ENCODE measurements around the gene TANGO2.
"Not testable (repeated sequence)": the region's sequence is repeated elsewhere in the genome, so short reads cannot be mapped to it uniquely, and the experiment has no call there.

DNA sequence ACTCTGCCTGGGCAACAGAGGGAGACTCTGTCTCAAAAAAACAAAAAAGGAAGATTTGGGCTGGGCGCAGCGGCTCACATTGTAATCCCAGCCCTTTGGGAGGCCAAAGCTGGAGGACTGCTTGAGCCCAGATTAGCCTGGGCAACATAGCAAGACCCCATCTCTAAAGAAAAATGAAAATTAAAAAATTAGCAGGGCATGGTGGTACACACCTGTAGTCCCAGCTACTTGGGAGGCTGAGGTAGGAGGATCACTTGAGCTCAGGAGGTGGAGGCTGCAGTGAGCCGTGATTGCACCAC is 46.4 kb downstream of the TANGO2 start:
- TF ChIP-seq CTBP1 (IDR thresholded peaks at IDR 0.05; ENCODE audit: borderline replicate concordance); BHLHE40 (IDR thresholded peaks at IDR 0.05; ENCODE audit: borderline replicate concordance); HDGF (IDR thresholded peaks at IDR 0.05; ENCODE audit: borderline replicate concordance); L3MBTL2 (conservative IDR thresholded peaks at IDR 0.05); SP1 (IDR thresholded peaks at IDR 0.05); SUZ12 (IDR thresholded peaks at IDR 0.05); ARNT (IDR thresholded peaks at IDR 0.05); FOXK2 (IDR thresholded peaks at IDR 0.05): not testable (repeated sequence)
- TF ChIP-seq, protein P1, sequence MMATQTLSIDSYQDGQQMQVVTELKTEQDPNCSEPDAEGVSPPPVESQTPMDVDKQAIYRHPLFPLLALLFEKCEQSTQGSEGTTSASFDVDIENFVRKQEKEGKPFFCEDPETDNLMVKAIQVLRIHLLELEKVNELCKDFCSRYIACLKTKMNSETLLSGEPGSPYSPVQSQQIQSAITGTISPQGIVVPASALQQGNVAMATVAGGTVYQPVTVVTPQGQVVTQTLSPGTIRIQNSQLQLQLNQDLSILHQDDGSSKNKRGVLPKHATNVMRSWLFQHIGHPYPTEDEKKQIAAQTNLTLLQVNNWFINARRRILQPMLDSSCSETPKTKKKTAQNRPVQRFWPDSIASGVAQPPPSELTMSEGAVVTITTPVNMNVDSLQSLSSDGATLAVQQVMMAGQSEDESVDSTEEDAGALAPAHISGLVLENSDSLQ (IDR thresholded peaks at IDR 0.05): not testable (repeated sequence)
